Measurements from ENCODE around the gene SP7. TPM values are rescaled to one million over a fixed set of nuclear protein-coding genes. Genes with fewer than 3 reads are reported as not detected.

Gene SP7
- total RNA-seq, 2 donors from 2014 or later: not detected

DNA sequence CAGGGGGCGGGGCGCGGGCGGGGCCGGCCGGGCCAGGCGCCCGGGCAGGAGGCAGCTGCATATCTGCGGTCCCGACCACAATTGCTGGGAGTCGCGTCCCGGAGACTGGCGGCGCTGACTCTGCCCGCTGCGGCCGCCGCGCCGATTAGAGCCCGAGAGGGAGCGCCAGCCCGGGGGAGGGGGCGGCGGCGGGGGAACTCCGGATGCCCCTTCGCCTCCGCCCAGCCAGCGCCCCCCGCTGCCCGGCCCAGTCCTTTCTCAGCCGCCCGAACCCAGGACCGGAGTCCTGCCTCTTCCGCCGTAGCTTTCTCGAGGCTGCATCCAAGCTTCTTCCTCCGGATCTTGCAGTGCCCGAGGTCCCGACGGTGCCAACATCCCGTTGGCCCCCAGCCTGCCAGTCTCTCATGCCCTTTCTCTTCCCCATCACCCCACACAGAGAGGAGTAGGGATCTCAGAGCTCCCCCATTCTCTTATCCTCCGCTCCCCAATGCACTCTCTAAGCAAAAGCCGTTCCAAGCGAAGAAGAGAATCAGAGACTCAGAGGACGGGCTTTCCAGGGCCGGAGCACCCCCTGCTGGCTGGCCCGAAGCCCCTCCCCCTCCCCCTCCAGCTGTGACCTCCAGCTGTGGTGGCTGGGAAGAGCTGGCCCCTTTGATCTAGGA is 8.8 kb upstream of the SP7 start:
- Histone ChIP-seq H3K27ac (ENCODE audit: low read depth, low read length) (no peak overlapping the region), H3K4me3 (ENCODE audit: low read length) (peak overlapping the region; percentile 75), H3K9me3 (ENCODE audit: control insufficient read depth, low read length) (no peaks in the 10 kb centered on the region), H3K36me3 (ENCODE audit: control insufficient read depth, insufficient read depth, low read length) (no peaks in the 10 kb centered on the region), H3K27me3 (ENCODE audit: control insufficient read depth, insufficient read depth, low read length, poor library complexity, severe bottlenecking) (no peaks in the 10 kb centered on the region), H3K9ac (ENCODE audit: extremely low read depth, low read length, poor library complexity, severe bottlenecking) (peak overlapping the region; percentile 12), H3K4me1 (ENCODE audit: control insufficient read depth, insufficient read depth, low read length) (peaks cover 8% of the 10 kb centered on the region)
- H3K27me3 Mint-ChIP-seq (ENCODE audit: insufficient read depth): peaks cover 24% of the 10 kb centered on the region
- DNase-seq: peak; percentile 90
- peak overlapping the region; percentile 72 for H3K27ac Mint-ChIP-seq
- H3K36me3 Mint-ChIP-seq (ENCODE audit: low read depth): no peaks in the 10 kb centered on the region
- peak overlapping the region; percentile 74 for H3K4me3 Mint-ChIP-seq
- TF ChIP-seq, protein P1, sequence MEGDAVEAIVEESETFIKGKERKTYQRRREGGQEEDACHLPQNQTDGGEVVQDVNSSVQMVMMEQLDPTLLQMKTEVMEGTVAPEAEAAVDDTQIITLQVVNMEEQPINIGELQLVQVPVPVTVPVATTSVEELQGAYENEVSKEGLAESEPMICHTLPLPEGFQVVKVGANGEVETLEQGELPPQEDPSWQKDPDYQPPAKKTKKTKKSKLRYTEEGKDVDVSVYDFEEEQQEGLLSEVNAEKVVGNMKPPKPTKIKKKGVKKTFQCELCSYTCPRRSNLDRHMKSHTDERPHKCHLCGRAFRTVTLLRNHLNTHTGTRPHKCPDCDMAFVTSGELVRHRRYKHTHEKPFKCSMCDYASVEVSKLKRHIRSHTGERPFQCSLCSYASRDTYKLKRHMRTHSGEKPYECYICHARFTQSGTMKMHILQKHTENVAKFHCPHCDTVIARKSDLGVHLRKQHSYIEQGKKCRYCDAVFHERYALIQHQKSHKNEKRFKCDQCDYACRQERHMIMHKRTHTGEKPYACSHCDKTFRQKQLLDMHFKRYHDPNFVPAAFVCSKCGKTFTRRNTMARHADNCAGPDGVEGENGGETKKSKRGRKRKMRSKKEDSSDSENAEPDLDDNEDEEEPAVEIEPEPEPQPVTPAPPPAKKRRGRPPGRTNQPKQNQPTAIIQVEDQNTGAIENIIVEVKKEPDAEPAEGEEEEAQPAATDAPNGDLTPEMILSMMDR (conservative IDR thresholded peaks at IDR 0.05): peak; percentile 48
- no peaks in the 10 kb centered on the region for H3K9me3 Mint-ChIP-seq
- H3K4me1 Mint-ChIP-seq: peaks cover 10% of the 10 kb centered on the region
- WGBS, 2 experiments (ENCODE audit: insufficient coverage in 1 of 2, insufficient read length in 1 of 2): 1% methylated on average over 18 to 50 of the region's 50 CpGs

DNA sequence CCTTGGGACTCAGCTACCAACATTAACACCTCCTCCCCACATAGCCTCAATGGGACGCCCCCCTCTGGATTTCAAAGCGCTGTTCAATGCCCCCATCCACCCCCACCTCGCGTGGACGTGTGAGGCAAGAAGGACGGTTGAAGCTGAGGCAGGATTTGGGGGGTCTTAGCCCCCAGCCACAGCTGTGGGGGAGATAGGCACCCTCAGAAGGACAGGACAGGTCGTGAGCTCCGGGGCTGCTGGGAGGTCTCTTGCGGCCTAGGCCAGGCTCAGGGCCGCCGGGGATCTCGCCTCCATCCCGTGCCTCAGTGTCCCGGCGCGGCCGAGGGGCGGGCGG is 8.3 kb upstream of the SP7 start:
- Histone ChIP-seq H3K9ac (ENCODE audit: extremely low read depth, low read length, poor library complexity, severe bottlenecking) (no peak overlapping the region), H3K27me3 (ENCODE audit: control insufficient read depth, insufficient read depth, low read length, poor library complexity, severe bottlenecking) (no peaks in the 10 kb centered on the region), H3K36me3 (ENCODE audit: control insufficient read depth, insufficient read depth, low read length) (no peaks in the 10 kb centered on the region), H3K27ac (ENCODE audit: low read depth, low read length) (no peak overlapping the region), H3K4me1 (ENCODE audit: control insufficient read depth, insufficient read depth, low read length) (peaks cover 8% of the 10 kb centered on the region), H3K4me3 (ENCODE audit: low read length) (peak overlapping the region; percentile 57), H3K9me3 (ENCODE audit: control insufficient read depth, low read length) (no peaks in the 10 kb centered on the region)
- Mint-ChIP-seq H3K27me3 (ENCODE audit: insufficient read depth) (peaks cover 27% of the 10 kb centered on the region), H3K4me1 (peaks cover 10% of the 10 kb centered on the region), H3K9me3 (no peaks in the 10 kb centered on the region), H3K36me3 (ENCODE audit: low read depth) (no peaks in the 10 kb centered on the region), H3K27ac (no peak overlapping the region), H3K4me3 (peak overlapping the region; percentile 74)
- TF ChIP-seq, protein P1 (conservative IDR thresholded peaks at IDR 0.05): no peak
- 7% methylated on average over 18 of the region's 19 CpGs; no CpG with 5 or more reads in 1 of the 2 experiments for WGBS, 2 experiments (ENCODE audit: insufficient coverage in 1 of 2, insufficient read length in 1 of 2)
- no peak for DNase-seq

- TF ChIP-seq, protein P1 (conservative IDR thresholded peaks at IDR 0.05): no peak
- H3K27me3 ChIP-seq (ENCODE audit: control insufficient read depth, insufficient read depth, low read length, poor library complexity, severe bottlenecking): no peaks in the 10 kb centered on the region
- H3K27me3 Mint-ChIP-seq (ENCODE audit: insufficient read depth): peaks cover 27% of the 10 kb centered on the region
- no peaks in the 10 kb centered on the region for H3K9me3 Mint-ChIP-seq
- no peak overlapping the region for H3K4me3 ChIP-seq (ENCODE audit: low read length)
- H3K9me3 ChIP-seq (ENCODE audit: control insufficient read depth, low read length): no peaks in the 10 kb centered on the region
- no peak overlapping the region for H3K27ac ChIP-seq (ENCODE audit: low read depth, low read length)
- no peak overlapping the region for H3K9ac ChIP-seq (ENCODE audit: extremely low read depth, low read length, poor library complexity, severe bottlenecking)
- no peak for DNase-seq
- WGBS, 2 experiments (ENCODE audit: insufficient coverage in 1 of 2, insufficient read length in 1 of 2): 94 to 96% methylated on average over 3 to 4 of the region's 4 CpGs
- H3K4me1 ChIP-seq (ENCODE audit: control insufficient read depth, insufficient read depth, low read length): peaks cover 8% of the 10 kb centered on the region
- H3K27ac Mint-ChIP-seq: no peak overlapping the region
- no peaks in the 10 kb centered on the region for H3K36me3 Mint-ChIP-seq (ENCODE audit: low read depth)
- H3K4me1 Mint-ChIP-seq: peaks cover 10% of the 10 kb centered on the region
- H3K36me3 ChIP-seq (ENCODE audit: control insufficient read depth, insufficient read depth, low read length): no peaks in the 10 kb centered on the region
- H3K4me3 Mint-ChIP-seq: peak overlapping the region; percentile 74
These were observed 7.8 kb upstream of the SP7 start for GRCh38 chr12:53343969-53344368.
